GM18517 (cell line): ENCODE results near the gene PDE4D.
"Not testable (repeated sequence)": the region's sequence is repeated elsewhere in the genome, so short reads cannot be mapped to it uniquely, and the experiment has no call there.

ENCODE experiments used
- ATAC-seq: cut with Tn5 transposase; IDR thresholded peaks from one replicate; pipeline ENCODE4 v1.9.1; 2021; ENCODE audit warnings: mild to moderate bottlenecking, moderate library complexity; ENCODE audit not compliant: unreplicated experiment

PDE4D gene

GRCh38 chr5:59487068-59487686, 406.3 kb downstream of the PDE4D start:
- ATAC-seq, result no peak

GRCh38 chr5:59486508-59486907, 407.0 kb downstream of the PDE4D start:
- ATAC-seq, result no peak

- ATAC-seq, result no peak
Measured at GRCh38 chr5:59485629-59486439, 407.7 kb downstream of the PDE4D start.

GRCh38 chr5:59485107-59485506, 408.4 kb downstream of the PDE4D start:
- no peak for ATAC-seq

- ATAC-seq, result no peak
Measured at GRCh38 chr5:59484618-59485017, 408.9 kb downstream of the PDE4D start.

GRCh38 chr5:59483971-59484472, 409.5 kb downstream of the PDE4D start:
- no peak for ATAC-seq

GRCh38 chr5:59479086-59479485, 414.4 kb downstream of the PDE4D start:
- ATAC-seq, result no peak

- no peak for ATAC-seq
Measured at GRCh38 chr5:59474324-59474723, 419.2 kb downstream of the PDE4D start.

- ATAC-seq, result no peak
Measured at GRCh38 chr5:59473611-59474010, 419.9 kb downstream of the PDE4D start.

- ATAC-seq, result no peak
Measured at GRCh38 chr5:59471463-59471862, 422.1 kb downstream of the PDE4D start.

- no peak for ATAC-seq
Measured at GRCh38 chr5:59467969-59468368, 425.6 kb downstream of the PDE4D start.

GRCh38 chr5:59466271-59466670, 427.3 kb downstream of the PDE4D start:
- ATAC-seq, result no peak

- no peak for ATAC-seq
Measured at GRCh38 chr5:59464969-59465368, 428.6 kb downstream of the PDE4D start.

GRCh38 chr5:59463618-59464166, 429.8 kb downstream of the PDE4D start:
- ATAC-seq, result not testable (repeated sequence)

- no peak for ATAC-seq
Measured at GRCh38 chr5:59462956-59463355, 430.6 kb downstream of the PDE4D start.

GRCh38 chr5:59460368-59461153, 433.0 kb downstream of the PDE4D start:
- ATAC-seq, result no peak

- ATAC-seq, result no peak
Measured at GRCh38 chr5:59458966-59459729, 434.4 kb downstream of the PDE4D start.

- ATAC-seq, result no peak
Measured at GRCh38 chr5:59458321-59458720, 435.2 kb downstream of the PDE4D start.

GRCh38 chr5:59449905-59450644, 443.5 kb downstream of the PDE4D start:
- no peak for ATAC-seq

GRCh38 chr5:59446356-59446755, 447.2 kb downstream of the PDE4D start:
- ATAC-seq, result no peak
